GM13977 (cell line): ENCODE data around the gene TLN1.

Experiments used
- DNase-seq: peaks from one replicate; pipeline ENCODE4 v3.0.0; 2012; ENCODE audit warnings: low spot score
- in situ Hi-C: fragments of 300-500 bp; cut with MboI; formaldehyde crosslinking; loops from one replicate; pipeline ENCODE4 v1.12.0; 2022; ENCODE audit warnings: low sequenced_read_pairs, low pct_unique_long_range_greater_than_20kb, mixed read lengths, inconsistent platforms; ENCODE audit not compliant: unreplicated experiment
- TF ChIP-seq, protein P1 (sequence below): IDR thresholded peaks from 2 replicates; pipeline ENCODE4 v1.5.1; 2012; ENCODE audit warnings: mild to moderate bottlenecking, control low read depth; ENCODE audit not compliant: insufficient read depth; ENCODE audit errors: extremely low read depth, missing control alignments

The TLN1 gene

DNA sequence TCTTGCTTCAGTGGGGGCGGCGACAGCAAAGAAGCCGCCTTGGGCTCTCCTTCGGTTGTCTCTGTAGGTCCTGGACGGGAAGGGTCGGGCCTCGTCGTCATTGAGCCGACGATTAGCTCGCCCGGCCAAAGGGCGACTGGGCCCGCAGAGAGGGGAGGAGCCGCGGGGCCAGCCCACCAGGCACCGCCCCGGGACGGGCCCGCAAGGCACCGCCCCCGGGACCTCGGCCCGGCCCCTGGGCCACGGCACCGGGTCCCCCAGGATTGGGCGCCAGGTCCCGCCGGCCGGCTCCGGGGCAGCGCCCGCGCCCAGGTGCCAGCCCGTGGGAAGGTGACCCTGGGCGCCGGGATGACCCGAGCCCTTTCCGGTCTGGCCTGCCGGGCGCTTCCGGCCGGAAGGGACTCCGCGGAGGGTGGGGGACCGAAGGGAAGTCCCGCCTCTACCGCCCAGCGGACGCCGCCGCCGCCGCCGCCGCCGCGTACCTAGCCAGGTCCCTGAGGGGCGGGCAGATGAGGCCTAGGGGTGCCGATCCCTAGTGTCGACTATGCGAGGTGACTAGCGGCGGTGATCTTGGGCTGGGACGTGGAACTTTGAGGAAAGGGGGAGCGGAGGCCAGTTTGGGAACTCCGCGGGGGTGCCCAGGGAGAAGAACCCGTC lies 17.0 kb upstream of the TLN1 start, which contains the start of the genes GBA2 and RGP1:
GBA2 (minus strand) TSS at position 371 of the 657 bp plus-strand sequence. CDS start 524 bp downstream, outside the sequence.
RGP1 (plus strand) TSS at position 430 of the 657 bp plus-strand sequence. CDS start 469 bp downstream, outside the sequence.
- TF ChIP-seq, protein P1, sequence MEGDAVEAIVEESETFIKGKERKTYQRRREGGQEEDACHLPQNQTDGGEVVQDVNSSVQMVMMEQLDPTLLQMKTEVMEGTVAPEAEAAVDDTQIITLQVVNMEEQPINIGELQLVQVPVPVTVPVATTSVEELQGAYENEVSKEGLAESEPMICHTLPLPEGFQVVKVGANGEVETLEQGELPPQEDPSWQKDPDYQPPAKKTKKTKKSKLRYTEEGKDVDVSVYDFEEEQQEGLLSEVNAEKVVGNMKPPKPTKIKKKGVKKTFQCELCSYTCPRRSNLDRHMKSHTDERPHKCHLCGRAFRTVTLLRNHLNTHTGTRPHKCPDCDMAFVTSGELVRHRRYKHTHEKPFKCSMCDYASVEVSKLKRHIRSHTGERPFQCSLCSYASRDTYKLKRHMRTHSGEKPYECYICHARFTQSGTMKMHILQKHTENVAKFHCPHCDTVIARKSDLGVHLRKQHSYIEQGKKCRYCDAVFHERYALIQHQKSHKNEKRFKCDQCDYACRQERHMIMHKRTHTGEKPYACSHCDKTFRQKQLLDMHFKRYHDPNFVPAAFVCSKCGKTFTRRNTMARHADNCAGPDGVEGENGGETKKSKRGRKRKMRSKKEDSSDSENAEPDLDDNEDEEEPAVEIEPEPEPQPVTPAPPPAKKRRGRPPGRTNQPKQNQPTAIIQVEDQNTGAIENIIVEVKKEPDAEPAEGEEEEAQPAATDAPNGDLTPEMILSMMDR: no peak
- in situ Hi-C loops: no loop called here
- peak; percentile 87 for DNase-seq

DNA sequence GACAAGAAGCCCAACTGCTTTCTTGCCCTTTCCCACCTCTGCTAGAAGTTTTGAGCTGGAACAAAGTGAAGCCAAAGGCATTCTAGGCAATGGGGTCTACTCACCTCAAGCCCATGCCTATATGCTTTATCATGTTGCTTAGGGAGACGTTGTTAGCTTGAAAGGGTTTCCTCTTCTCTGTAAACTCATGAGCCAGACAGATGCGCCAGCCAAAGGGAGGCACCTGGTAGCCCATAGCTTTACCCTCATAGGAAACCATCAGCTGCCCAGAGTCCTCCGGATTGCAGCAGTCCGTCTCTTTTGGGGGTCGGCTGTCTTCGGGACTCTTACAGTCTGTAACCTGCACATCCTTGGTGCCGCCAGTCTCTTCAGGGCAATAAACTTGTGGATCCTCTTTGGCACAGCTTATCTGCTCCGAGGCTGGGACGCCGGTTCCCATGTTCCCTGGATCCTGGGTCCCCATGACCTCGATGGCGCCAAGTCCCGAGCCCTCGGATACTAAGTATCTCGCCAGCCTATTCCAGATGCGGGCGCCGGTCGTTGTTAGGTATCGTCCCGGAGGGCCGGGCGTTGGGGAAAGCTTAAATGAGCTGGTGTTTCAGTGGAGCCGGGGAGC lies 16.4 kb upstream of the TLN1 start:
- in situ Hi-C loops: no loop called here
- no peak for DNase-seq
- TF ChIP-seq, protein P1: no peak

DNA sequence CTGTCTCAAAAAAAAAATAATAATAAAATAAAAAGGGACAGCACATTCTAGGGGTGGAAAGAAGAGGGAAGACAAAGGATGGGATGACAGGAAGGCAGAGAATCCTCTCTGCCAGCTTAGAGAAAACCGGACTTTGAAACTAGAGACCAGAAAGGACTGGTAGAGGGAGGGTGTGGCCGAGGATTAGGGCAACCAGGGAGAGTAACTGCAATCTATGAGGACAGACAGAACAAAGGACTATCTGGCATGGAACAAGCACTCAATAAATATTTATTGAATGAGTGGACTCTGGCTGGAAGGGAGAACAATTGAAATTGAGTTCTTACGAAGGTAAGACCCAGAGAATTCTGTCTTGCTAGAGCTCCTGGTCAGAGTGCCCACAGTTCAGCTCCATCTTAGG lies 14.6 kb upstream of the TLN1 start:
- in situ Hi-C loops: no loop called here
- DNase-seq: no peak

DNA sequence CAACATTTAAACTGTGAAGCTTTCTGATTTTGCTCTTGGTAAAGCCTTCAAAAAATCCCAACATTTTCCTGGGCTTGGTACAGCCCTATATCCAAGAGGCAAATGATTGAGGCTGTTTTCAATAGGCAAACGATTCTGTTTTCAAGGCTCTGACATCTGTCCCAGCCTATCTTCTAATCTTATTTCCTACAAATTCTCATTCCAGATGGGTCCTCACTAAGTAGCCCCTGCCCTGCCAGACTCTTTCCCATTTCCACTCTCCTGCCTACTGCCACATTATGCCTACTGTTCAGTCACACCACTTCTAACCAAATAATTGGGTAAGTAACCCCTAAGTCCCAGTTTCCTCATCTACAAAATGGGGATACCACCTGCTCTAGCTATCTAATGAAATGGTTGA lies 13.6 kb upstream of the TLN1 start:
- in situ Hi-C loops: no loop called here
- TF ChIP-seq, protein P1: no peak
- DNase-seq: no peak

More for the DNA sequence above, 14.6 kb upstream of the TLN1 start:
- TF ChIP-seq, protein P1: no peak

DNA sequence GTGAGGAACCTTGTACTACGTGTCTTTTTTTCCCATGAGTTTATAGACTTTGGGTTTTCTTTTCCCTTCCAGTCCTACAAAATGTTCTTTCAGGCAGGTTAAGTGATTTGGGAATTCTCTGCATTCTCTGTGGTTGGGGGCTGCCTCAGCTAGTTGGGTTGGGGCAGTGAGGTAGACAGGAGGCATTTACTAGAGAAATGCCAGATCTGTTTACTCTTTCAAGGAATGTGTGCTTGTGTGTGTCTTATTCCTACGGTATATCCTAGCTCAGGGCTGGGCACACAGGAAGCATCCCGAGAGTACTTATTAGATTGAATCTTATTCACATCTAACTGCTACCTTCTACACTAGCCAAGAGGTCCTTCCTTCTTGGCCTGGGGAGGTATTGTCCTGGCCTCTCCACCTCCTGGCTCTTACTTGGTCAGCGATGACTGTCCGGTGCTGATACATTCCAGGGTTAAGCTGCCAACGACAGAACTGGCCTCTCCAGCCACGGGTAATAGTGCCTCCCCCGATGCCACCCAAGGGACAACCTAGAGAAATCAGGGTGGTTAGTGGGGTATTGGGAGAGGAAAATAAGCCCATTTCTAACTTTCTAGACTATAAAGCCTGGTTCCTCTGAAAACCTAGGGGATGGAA lies 12.0 kb upstream of the TLN1 start:
- in situ Hi-C loops: no loop called here
- TF ChIP-seq, protein P1: no peak
- DNase-seq: no peak

DNA sequence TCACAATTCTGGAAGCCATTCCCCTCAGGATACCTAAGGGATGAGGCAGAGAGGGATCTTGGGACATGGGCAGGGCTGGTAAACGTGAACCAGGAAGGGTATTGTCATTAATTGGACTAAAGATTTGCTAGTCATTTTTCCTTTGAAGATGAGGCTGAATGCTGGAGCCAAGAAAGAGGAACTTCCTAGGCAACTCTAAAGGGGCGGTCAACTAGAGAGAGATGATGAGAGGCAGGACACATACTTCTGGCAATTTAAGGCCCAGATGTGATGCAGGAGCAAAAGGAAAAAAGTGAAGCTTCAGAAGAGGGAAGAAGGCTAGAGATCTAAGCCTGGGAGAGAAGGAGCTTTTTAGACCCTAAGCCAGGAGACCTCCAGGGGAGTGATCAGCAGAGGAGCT lies 11.5 kb upstream of the TLN1 start:
- in situ Hi-C loops: no loop called here
- TF ChIP-seq, protein P1: no peak
- DNase-seq: no peak
